ENCODE results near the gene BCAT1.
A peak's percentile ranks its signal among the peaks of the same experiment; 100 is the strongest.
"Not testable (repeated sequence)": the region's sequence is repeated elsewhere in the genome, so short reads cannot be mapped to it uniquely, and the experiment has no call there.

BCAT1 gene

DNA sequence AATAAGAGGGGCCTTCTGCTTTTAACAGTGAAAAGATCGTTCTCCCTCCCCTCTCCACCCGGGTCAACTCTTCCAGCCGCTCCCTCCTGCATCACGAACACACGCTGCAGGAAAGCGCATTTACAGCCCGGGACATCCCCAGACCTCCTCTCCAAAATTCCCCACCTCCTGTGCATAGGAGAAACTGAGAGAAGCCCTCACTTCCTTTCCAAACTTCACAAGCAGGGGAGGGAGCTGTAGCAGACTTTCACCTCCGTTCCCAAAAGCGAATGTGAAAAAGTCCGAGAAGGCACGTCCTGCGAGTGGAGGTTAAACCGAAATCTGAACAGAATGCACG is 513 bp downstream of the BCAT1 start:
- Histone ChIP-seq H3K4me3 (peak overlapping the region; percentile 62), H3K27me3 (ENCODE audit: low read depth) (no peaks in the 10 kb centered on the region), H3K4me1 (peaks cover 52% of the 10 kb centered on the region), H3K36me3 (replicated peaks) (peaks cover 14% of the 10 kb centered on the region), H3K9me3 (no peaks in the 10 kb centered on the region)
- DNase-seq (ENCODE audit: low spot score in 2 of 2) = peak; percentile 54 to 65
- in situ Hi-C loops (cut with MboI; ENCODE audit: low sequenced_read_pairs) = no loop called here

DNA sequence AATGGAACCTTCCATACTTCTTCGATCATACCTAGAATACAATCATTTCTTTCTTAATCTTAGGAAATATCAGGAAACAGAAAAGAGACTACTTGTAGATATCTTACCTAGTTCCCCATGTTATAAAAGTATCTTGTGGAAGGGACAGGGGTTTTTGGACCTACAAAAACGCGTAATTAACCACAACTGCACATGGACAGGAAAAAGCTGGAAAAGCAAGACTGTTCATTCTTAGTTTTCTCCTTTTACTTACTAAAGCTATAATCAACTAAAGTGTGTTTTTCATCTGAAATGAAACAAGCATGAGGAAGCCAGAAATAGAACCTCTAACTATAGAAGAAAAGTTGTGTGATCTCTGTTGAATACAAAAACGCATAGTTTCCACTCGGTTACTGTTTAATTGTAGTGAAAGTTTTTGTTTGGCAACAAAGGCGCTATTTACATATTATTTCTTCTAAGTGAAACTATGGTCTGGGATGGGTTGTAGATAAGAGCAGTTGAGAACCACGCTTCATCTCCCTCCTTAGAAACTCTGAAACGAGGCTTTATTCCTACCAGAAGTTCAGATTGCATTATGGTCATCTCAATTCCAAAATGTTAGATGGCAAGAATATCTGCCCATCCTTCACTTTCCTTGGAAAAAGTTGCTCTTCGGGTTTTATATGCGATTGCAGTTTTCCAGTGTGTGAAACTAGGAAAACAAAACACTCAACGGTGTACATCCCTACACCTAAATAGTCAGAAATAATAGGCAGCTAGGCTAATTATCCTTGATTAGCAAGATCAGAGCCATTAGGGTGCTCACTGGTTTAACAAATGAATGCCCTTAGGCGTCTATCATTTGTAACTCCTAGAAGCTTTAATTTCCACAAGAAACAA is 1.1 kb downstream of the BCAT1 start:
- H3K27me3 ChIP-seq (ENCODE audit: low read depth) = no peaks in the 10 kb centered on the region
- in situ Hi-C loops (cut with MboI; ENCODE audit: low sequenced_read_pairs) = no loop called here
- peaks cover 14% of the 10 kb centered on the region for H3K36me3 ChIP-seq (replicated peaks)
- no peaks in the 10 kb centered on the region for H3K9me3 ChIP-seq
- H3K4me1 ChIP-seq = peaks cover 48% of the 10 kb centered on the region
- H3K4me3 ChIP-seq = peak overlapping the region; percentile 62
- DNase-seq (ENCODE audit: low spot score in 2 of 2) = peak in 1 of 2 experiments; percentile 86

DNA sequence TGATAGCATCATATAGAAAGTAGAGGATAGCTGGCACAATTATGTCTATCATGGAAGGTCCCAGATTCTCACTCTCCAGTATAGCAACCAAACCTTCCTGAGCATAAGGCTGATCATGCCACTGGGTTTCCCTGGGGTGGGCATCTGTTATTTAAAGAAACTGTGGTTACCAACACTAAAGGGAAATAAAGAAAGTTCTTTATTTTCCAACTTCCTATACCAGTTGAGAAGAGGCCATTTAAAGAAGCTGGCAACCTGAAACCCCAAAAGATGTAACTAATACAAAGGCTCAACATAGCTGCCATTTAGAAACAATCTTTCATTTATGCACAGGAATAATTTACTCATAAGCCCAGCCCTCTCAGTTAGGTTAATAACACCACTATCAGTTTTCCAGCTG is 3.1 kb downstream of the BCAT1 start:
- H3K36me3 ChIP-seq (replicated peaks) = peaks cover 14% of the 10 kb centered on the region
- no peak for DNase-seq (ENCODE audit: low spot score in 2 of 2)
- peak overlapping the region; percentile 62 for H3K4me3 ChIP-seq
- H3K4me1 ChIP-seq = peaks cover 51% of the 10 kb centered on the region
- no peaks in the 10 kb centered on the region for H3K27me3 ChIP-seq (ENCODE audit: low read depth)
- no peaks in the 10 kb centered on the region for H3K9me3 ChIP-seq
- in situ Hi-C loops (cut with MboI; ENCODE audit: low sequenced_read_pairs) = no loop called here

DNA sequence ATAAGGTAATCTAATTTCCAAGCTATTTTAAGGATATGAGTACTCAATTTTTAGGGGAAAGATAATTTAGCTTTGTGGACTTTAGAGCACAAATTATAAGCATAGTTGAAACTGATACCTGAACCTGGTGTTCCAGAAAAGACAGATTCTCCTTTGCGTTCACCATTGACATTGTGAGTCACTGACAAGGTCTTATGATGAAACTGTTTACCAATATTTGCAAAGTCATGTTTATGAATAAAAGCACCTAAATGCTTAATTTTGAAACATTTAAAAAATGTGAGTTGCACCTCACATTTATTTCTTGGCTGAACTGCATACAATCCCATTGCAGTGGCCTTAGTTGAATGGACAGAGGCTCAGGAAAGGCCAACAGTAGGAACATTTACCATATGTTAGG is 3.9 kb downstream of the BCAT1 start:
- DNase-seq (ENCODE audit: low spot score in 2 of 2) = no peak
- H3K4me3 ChIP-seq = no peak overlapping the region
- peaks cover 14% of the 10 kb centered on the region for H3K36me3 ChIP-seq (replicated peaks)
- H3K27me3 ChIP-seq (ENCODE audit: low read depth) = no peaks in the 10 kb centered on the region
- H3K4me1 ChIP-seq = peaks cover 57% of the 10 kb centered on the region
- no peaks in the 10 kb centered on the region for H3K9me3 ChIP-seq
- in situ Hi-C loops (cut with MboI; ENCODE audit: low sequenced_read_pairs) = no loop called here

DNA sequence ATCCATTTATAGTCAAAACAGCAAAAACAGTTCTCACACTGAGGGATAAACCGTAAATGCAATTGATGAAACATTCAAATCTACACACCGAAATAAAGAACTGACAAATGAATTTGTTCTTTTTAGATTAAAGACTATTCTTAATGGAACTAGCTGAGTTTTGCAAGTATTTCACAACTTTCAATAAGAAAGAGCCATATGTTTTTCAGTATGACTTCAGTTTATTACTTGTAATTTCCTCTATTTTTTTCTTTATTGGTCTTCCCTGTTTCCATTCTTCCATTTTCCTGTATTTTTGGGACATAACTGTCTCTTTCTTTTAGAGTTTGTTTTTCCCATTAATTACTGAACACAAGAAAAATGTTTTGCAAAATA is 4.3 kb downstream of the BCAT1 start:
- in situ Hi-C loops (cut with MboI; ENCODE audit: low sequenced_read_pairs) = no loop called here
- Histone ChIP-seq H3K4me1 (peaks cover 58% of the 10 kb centered on the region), H3K36me3 (replicated peaks) (peaks cover 14% of the 10 kb centered on the region), H3K27me3 (ENCODE audit: low read depth) (no peaks in the 10 kb centered on the region), H3K4me3 (no peak overlapping the region), H3K9me3 (no peaks in the 10 kb centered on the region)
- DNase-seq (ENCODE audit: low spot score in 2 of 2) = no peak

DNA sequence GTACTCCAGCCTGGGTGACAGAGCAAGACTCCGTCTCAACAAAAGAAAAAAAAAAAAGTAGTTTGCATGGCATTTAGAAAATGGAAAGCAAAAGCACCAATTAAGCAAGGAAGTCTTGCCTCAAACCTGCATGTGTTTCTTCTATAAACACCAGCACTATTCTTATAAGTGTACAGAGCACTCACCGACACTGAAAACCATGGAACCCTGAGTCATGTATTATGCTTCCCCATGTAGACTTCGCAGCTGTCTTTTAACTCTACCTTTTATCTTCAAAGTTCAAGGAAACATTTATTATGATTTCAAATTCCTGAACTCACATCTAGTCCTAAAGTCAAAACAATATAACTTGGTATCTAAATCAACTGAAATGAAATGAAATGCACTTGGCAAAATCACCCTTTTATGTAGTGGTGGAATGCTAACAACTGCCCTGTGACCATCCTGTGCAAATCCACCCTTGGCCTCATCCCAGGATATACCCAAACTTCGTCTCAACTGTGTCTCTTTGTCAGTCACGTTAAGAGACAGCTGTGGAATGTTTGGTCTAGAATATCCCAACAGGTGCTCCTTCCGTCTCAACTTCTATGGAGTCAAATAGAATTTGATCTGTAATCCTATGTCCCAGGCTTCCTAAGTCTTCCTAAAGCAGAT is 4.8 kb downstream of the BCAT1 start:
- Histone ChIP-seq H3K27me3 (ENCODE audit: low read depth) (no peaks in the 10 kb centered on the region), H3K9me3 (no peaks in the 10 kb centered on the region), H3K4me1 (peaks cover 53% of the 10 kb centered on the region), H3K36me3 (replicated peaks) (peaks cover 14% of the 10 kb centered on the region), H3K4me3 (no peak overlapping the region)
- no peak for DNase-seq (ENCODE audit: low spot score in 2 of 2)
- in situ Hi-C loops (cut with MboI; ENCODE audit: low sequenced_read_pairs) = no loop called here

DNA sequence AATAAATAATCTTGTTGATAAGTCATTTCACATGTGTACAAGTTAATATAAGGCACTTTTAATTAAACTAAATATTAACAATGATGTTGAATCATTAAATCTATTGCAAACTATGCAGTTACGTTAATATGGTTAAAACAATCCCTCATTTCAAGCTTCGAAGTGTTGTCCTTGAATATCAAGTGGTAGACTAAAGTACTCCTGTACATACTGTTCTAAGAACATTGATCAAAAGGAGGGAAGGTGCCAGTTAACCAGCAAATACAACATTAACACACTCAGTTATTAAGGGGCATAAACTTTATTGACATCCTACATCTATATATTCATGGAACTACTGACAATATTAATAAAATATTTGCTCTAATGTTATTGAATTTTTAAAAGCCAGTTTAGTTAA is 8.7 kb downstream of the BCAT1 start:
- in situ Hi-C loops (cut with MboI; ENCODE audit: low sequenced_read_pairs) = no loop called here
- H3K36me3 ChIP-seq (replicated peaks) = peaks cover 16% of the 10 kb centered on the region

DNA sequence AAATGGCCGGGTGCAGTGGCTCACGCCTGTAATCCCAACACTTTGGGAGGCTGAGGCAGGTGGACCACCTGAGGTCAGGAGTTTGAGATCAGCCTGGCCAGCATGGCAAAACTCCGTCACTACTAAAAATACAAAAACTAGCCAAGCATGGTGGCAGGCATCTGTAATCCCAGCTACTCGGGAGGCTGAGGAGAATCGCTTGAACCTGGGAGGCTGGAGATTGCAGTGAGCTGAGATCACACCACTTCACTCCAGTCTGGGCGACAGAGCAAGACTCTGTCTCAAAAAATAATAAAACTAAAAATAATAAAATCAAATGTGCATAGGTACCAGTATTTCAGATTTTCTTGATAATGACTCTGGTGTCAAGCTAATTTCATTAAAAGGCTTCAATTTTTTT is 9.3 kb downstream of the BCAT1 start:
- in situ Hi-C loops (cut with MboI; ENCODE audit: low sequenced_read_pairs); H3K27me3 ChIP-seq (ENCODE audit: low read depth); H3K4me3 ChIP-seq; H3K36me3 ChIP-seq (replicated peaks); DNase-seq (ENCODE audit: low spot score in 2 of 2); H3K9me3 ChIP-seq: not testable (repeated sequence)
- peaks cover 30% of the 10 kb centered on the region for H3K4me1 ChIP-seq

More for the DNA sequence above, 8.7 kb downstream of the BCAT1 start:
- no peak for DNase-seq (ENCODE audit: low spot score in 2 of 2)
- H3K4me3 ChIP-seq = no peak overlapping the region
- H3K9me3 ChIP-seq = no peaks in the 10 kb centered on the region
- no peaks in the 10 kb centered on the region for H3K27me3 ChIP-seq (ENCODE audit: low read depth)
- H3K4me1 ChIP-seq = peaks cover 36% of the 10 kb centered on the region

DNA sequence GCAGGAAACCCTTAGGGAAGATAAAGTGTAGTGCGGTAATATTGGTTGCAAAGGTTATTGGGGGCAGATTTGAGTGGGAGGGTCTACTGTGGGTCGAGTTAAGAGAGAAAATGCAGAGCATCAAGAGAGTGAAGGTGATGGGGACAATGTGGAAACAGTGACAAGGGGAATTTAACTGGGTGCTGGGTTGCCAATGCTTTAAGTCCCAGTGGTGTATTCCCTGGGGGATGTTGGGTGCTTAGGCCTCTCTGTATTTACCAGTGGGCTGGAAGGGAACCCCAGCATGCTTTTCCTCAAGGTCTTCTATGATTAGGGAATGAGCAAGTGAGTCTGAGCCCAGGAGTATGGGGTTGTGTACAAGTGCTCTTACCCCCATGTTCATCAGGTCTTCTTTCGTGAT is 10.6 kb downstream of the BCAT1 start:
- Histone ChIP-seq H3K4me3 (no peak overlapping the region), H3K4me1 (peaks cover 25% of the 10 kb centered on the region), H3K27me3 (ENCODE audit: low read depth) (no peaks in the 10 kb centered on the region), H3K9me3 (peaks cover 7% of the 10 kb centered on the region; the same call in 1 of the 2 replicates), H3K36me3 (replicated peaks) (peaks cover 8% of the 10 kb centered on the region)
- in situ Hi-C loops (cut with MboI; ENCODE audit: low sequenced_read_pairs) = no loop called here
- DNase-seq (ENCODE audit: low spot score in 2 of 2) = no peak

DNA sequence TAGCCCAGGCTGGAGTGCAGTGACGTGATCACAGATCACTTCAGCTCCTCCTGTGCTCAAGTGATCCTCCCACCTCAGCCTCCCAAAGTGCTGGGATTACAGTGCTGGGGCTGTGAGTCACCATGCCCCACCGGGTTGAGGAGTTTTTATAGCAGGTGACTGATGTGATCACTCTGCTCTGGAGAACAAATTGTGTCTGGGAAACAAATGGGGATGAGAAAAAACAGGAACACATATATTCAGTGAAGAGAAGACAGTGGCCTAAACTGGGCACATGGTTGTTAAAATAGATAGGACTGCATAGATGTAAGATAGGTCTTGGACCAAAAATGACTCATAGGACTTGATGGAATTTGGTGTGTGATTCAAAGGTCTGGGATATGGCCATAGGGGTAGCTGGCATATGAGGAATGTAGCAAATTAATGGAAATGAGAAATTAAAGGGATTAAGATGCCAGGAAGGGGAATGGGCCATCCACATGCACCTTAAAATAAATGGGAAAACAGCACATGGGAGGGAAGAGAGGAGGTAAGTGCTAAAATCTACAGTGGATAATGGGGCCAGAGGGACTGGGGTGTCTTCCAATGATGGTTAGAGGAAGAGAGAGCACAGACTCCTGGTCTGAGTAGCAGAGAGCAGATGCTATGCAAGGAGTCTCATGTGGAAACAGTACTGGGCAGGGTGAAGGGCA is 11.2 kb downstream of the BCAT1 start:
- Histone ChIP-seq H3K36me3 (replicated peaks) (peaks cover 8% of the 10 kb centered on the region), H3K27me3 (ENCODE audit: low read depth) (no peaks in the 10 kb centered on the region), H3K4me3 (no peak overlapping the region), H3K4me1 (peaks cover 25% of the 10 kb centered on the region), H3K9me3 (peaks cover 7% of the 10 kb centered on the region; the same call in 1 of the 2 replicates)
- no peak for DNase-seq (ENCODE audit: low spot score in 2 of 2)
- in situ Hi-C loops (cut with MboI; ENCODE audit: low sequenced_read_pairs) = no loop called here

DNA sequence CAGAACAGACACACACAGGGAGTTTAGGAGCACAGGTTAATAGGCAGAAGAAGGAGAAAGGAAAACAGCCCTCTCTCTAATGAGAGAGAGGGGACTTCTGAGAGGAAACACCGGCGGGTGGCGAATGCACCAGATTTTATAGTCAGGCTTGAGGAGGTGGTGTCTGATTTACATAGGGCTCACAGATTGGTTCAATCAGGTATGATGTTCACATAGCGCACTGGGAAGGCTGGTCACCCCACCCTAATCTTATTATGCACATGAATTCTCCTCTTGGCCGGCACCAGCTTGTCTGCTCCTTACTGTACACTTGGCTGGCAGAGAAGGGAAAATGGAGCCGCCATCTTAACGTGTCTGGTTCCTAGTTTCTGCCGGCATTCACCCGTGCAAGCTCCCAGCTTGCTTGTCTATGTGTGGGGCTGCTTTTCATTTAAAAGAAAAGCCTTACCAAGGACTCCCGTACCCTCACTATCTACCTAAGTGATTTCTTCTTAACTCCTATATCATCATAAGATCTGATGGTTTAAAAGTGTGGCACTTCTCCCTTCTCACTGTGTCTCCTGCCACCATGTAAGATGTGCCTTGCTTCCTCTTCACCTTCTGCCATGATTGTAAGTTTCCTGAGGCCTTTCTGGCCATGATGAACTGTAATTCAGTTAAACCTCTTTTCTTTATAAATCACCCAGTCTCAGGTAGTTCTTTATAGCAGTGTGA is 15.1 kb downstream of the BCAT1 start:
- H3K36me3 ChIP-seq (replicated peaks) = peaks cover 8% of the 10 kb centered on the region

DNA sequence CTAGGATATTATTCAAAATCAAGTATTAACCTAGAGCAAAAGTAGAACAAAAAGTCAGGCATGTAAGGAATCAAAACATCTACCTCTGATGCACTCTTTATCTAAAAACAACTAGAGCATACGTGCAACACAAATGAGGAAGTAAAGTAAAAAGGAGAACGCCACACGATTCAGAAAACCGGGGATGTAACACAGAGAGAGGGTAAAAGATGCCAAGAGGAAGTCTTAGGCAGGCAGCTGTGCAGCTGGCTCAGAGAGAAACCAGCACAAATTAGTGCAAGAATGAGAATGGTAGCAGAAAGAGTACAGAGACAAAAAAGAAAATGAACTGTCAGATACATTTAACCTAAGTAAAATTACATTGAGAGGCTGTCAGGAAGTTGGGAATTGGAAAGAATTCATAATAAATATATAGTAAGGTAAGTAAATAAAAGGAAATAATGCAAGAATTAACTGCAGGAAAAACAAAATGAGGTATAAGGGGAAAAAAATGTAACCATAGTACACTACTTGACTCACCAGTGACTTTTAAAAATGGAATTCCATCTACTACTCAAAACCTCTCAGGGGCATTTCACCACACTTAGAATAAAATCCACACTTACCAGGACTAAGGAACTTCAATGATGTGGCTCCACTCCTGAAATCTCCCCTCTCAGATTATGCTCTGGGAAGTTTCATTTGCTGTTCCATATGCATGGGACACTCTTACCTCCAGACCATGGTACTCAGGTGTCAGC is 17.1 kb downstream of the BCAT1 start:
- H3K9me3 ChIP-seq = peaks cover 7% of the 10 kb centered on the region; the same call in 1 of the 2 replicates
- in situ Hi-C loops (cut with MboI; ENCODE audit: low sequenced_read_pairs) = no loop called here
- no peak for DNase-seq (ENCODE audit: low spot score in 2 of 2)
- H3K36me3 ChIP-seq (replicated peaks) = peaks cover 8% of the 10 kb centered on the region
- H3K4me3 ChIP-seq = no peak overlapping the region
- H3K4me1 ChIP-seq = peaks cover 16% of the 10 kb centered on the region
- no peaks in the 10 kb centered on the region for H3K27me3 ChIP-seq (ENCODE audit: low read depth)

More for the DNA sequence above, 15.1 kb downstream of the BCAT1 start:
- in situ Hi-C loops (cut with MboI; ENCODE audit: low sequenced_read_pairs) = no loop called here
- DNase-seq (ENCODE audit: low spot score in 2 of 2) = no peak
- Histone ChIP-seq H3K9me3 (peaks cover 7% of the 10 kb centered on the region; the same call in 1 of the 2 replicates), H3K4me1 (peaks cover 6% of the 10 kb centered on the region), H3K27me3 (ENCODE audit: low read depth) (no peaks in the 10 kb centered on the region), H3K4me3 (no peak overlapping the region)

DNA sequence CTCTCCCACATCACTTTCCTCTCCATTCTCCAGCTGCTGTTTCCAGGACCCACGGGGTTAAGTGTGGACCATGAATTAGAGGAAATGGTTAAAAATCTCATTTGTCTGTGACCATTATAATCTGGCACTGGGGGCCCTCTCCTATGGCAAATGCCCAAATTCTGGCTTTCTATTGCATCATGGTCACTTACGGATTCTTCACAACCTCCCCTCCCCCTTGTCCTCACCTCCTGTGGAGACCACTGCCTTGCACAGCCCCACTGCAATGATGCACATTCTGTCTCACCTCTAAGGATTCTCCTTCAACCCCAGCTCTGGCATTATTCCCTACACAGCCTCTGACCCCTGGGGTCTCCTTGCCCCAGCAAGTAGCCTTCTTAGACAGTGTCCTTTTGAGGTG is 18.9 kb downstream of the BCAT1 start:
- peaks cover 3% of the 10 kb centered on the region; the same call in 1 of the 2 replicates for H3K36me3 ChIP-seq (replicated peaks)
- no peak overlapping the region for H3K4me3 ChIP-seq
- in situ Hi-C loops (cut with MboI; ENCODE audit: low sequenced_read_pairs) = no loop called here
- H3K9me3 ChIP-seq = peaks cover 7% of the 10 kb centered on the region; the same call in 1 of the 2 replicates
- H3K27me3 ChIP-seq (ENCODE audit: low read depth) = no peaks in the 10 kb centered on the region
- no peak for DNase-seq (ENCODE audit: low spot score in 2 of 2)
- H3K4me1 ChIP-seq = peaks cover 16% of the 10 kb centered on the region

Measured in HAP-1 (cell line).